SHP77 (cell line): ENCODE measurements around the gene SLCO4A1.
A peak's percentile ranks its signal among the peaks of the same experiment; 100 is the strongest.
"Not testable (repeated sequence)": the region's sequence is repeated elsewhere in the genome, so short reads cannot be mapped to it uniquely, and the experiment has no call there.

Source experiments
- DNase-seq, 2 experiments: peaks; one replicate each; lab custom pipeline; 2025; lab: John Stamatoyannopoulos, UW

The SLCO4A1 gene

GRCh38 chr20:62623488-62624324, 18.6 kb upstream of the SLCO4A1 start:
- DNase-seq: peak; percentile 69 to 84

- peak; percentile 52 to 73 for DNase-seq
Observed at GRCh38 chr20:62624325-62624690, 18.0 kb upstream of the SLCO4A1 start.

GRCh38 chr20:62624719-62625453, 17.4 kb upstream of the SLCO4A1 start:
- no peak for DNase-seq

DNA sequence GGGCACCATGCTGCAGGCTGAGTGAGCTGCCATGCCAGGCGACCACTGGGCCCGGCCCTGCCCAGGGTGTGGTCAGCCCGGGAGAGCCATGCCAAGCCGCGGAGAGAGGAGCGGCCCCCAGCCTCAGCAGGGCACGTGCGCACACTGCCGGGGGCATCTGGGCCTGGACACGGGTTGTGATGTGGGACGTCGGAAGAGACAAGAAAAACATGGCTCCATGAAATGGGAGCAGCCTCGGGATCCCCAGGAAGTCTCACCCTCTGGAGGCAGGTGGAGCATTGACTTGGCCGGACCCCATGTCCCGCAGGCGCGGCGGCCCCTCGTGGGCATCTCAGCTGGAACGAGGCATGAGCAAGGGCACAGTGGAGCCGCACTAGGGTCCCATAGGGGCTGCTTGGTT, 16.8 kb upstream of the SLCO4A1 start:
- no peak for DNase-seq

DNA sequence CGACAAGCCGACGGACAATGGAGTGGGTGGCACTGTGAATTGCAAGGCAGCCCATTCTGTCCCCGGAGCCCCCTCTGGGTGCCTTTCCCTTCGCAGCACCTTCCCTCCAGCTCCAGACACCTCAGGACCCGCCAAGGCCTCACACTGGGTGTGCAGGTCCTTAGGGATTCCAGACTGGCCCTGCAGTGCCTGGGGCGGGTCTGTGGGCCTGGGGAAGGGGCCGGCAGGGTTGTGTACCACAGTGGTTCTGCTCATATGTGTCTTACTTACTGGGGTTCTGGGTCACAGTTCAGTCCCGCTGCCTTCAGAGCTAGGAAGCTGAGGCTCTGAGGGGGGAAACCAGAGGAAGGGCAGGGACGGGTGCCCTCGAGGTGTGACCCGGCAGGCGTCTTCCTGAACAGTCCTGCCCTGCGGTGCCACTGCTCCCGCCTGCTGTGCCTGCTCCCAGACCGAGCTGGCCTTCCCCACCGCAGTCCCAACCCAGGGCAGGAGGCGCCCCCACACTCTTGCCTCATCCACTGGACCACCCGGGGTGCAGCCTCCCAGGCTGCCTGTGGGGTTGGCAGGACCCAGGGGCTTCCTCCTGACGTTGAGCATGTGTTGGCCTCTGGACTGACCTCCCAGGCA, 16.3 kb upstream of the SLCO4A1 start:
- DNase-seq: no peak

DNA sequence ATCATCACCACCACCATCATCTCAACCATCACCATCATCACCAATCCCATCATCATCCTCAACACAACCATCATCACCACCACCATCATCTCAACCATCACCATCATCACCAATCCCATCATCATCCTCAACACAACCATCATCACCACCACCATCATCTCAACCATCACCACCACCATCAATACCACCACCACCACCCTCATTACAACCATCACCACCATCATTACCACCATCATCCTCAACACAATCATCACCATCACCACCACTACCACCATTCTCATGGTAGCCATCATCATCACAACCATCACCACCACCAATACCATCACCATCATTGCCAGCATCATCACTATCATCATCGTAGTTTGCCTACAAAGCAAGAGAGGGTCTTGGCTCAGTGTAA, 14.9 kb upstream of the SLCO4A1 start:
- not testable (repeated sequence) for DNase-seq

DNA sequence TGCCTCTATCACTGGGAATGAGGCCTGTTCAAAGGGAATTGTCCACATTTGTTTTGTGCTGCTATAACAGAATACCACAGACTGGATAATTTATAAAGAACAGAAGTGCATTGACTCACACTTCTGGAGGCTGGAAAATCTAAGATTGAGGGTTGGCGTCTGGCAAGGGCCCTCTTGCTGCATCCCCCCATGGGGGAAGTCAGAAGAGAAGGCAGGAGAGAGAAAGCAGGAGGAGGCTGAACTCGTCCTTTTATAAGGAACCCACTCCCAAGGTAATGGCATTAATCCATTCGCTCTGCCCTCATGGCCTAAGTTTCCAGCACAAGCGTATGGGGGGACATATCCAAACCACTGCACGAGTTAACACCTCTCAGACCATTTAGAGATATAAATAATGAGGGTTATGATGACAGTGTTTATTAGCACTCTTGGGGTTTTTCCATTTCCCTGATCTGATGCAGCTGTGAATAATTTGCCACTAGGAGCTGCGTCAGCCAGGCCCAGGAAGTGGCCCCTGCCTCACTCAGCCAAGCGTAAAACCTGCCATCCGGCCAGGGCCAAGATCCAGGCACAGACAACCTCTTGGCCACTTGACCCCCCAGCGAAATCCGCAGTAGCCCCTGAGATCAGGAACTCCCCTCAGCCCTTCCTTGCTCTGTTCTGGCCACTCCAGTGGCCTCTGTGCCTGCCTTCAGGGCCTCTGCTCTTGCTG, 14.2 kb upstream of the SLCO4A1 start:
- DNase-seq: no peak

DNA sequence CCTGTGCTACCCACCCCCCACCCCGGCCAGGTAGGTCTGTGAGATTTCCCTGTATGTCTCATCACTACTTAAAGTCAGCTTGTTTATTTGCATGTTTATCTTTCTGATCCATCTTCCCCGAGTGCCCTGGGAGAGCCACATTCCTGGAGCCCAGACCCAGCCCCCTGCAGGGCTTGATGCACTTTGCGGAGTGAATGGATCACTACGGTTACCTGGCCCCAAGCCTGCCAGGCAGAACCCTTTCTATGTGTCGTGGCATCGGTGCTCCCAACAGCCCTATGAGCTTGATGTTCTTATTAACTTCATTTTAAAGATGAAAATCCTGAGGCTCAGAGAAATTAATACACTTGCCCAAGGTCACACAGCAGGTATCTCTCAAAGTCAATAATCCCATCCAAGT, 13.6 kb upstream of the SLCO4A1 start:
- no peak for DNase-seq

DNA sequence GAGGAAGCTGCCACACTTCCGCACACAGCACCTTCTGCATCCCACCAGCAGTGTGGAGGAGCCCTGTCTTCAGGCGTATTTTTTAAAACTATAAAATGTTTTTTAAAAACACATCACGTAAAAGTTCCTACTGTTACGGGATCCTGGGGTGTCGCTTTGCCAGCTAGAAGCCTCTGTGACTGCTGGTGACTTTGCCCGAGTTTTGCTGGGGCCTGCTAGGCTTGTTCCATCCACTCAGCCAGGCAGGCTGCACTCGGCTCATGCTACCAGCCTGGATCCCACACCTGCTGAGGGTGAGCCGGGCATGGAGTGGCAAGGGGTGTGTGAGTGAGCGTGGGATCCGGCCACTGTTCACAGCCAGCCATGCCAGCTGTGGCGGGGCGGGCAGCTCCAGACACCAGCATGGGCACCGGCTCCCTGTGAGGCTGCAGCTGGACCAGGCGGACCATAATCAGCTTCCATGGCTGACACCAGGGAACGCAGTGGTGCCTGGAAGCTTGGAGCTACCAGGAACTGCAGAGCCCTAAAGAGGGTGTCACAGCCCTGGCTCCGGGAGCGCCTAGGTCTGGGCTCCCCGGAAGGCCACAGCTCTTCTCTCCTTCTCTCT, 12.3 kb upstream of the SLCO4A1 start:
- no peak for DNase-seq

- peak in 1 of 2 experiments; percentile 37 for DNase-seq
Observed at GRCh38 chr20:62631336-62632308, 10.7 kb upstream of the SLCO4A1 start.

- DNase-seq: no peak
Observed at GRCh38 chr20:62632575-62633090, 9.7 kb upstream of the SLCO4A1 start.

GRCh38 chr20:62633598-62634329, 8.5 kb upstream of the SLCO4A1 start:
- DNase-seq: no peak

DNA sequence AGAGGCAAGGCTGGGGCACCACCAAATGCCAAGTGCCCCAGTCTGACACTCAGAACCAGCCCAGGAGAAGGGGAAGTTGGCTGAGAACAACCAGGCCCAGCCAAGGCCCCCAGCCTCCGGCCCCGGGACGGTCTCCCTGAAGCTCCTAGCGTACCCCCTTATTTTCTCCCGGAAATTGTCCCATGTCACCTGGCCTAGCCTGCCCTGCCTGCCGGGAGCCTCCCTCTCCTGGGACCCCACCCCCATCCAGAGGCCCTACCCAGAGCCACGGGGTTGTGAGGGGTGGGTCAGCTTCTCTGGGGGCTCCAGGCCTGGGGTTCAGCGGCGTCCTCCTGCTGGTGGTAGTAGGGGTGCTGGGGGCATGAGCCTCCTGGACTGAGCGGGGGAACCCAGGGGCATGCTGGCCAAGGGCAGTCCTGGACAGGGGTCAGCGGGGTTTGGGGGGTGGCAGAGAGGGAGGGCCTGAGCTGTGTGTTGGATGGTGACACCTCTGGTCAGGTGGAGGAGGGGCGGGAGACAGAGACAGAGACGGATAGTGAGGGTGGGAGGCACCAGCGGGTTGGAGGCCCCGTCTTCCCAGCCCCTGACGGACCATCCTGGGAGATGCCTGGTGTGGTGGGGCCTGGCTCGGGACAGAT, 7.9 kb upstream of the SLCO4A1 start:
- no peak for DNase-seq

GRCh38 chr20:62635232-62635631, 7.1 kb upstream of the SLCO4A1 start:
- no peak for DNase-seq

GRCh38 chr20:62635852-62636251, 6.5 kb upstream of the SLCO4A1 start:
- no peak for DNase-seq

GRCh38 chr20:62636446-62636845, 5.9 kb upstream of the SLCO4A1 start:
- DNase-seq: no peak

DNA sequence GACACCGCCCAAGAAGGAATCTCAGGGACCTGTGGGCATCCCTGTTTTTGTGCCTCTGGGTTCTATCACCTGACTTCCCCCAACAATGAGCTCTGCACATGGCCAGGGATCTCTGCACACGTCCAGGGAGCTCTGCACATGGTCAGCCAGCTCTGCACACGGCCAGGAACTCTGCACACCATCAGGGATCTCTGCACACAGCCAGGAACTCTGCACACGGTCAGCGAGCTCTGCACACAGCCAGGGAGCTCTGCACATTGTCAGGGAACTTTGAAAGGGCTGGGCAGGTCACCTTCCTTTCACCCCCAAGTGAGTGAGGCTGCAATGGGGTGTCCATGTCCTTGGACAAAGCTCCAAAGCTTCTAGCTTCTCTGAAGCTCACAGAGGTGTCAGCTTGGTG, 5.2 kb upstream of the SLCO4A1 start:
- no peak for DNase-seq

DNA sequence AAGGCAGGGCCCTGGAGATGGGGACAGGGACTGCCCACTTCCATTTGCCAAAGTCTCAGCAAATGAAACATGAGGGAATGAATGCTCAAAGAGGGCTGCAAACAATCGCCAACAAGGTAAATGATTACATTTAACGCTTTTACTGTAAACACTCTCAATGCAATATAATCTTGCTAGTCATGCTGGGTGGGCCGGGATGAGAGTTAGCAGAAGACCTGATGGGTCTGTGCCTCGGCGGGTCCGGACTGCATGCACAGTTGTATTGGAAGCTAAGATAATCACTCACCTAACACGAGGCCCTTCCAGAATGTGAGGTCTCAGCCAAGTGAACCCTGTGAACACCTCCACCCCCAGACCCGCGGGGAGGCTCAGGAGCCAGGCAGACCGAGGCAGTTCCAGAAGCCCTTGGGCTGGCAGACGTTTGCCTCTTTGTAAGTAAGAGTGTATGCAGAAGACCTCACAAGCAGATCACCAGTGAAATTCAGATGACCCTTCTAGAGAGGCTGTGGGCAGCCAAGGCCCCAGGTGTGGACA, 4.7 kb upstream of the SLCO4A1 start:
- no peak for DNase-seq

DNA sequence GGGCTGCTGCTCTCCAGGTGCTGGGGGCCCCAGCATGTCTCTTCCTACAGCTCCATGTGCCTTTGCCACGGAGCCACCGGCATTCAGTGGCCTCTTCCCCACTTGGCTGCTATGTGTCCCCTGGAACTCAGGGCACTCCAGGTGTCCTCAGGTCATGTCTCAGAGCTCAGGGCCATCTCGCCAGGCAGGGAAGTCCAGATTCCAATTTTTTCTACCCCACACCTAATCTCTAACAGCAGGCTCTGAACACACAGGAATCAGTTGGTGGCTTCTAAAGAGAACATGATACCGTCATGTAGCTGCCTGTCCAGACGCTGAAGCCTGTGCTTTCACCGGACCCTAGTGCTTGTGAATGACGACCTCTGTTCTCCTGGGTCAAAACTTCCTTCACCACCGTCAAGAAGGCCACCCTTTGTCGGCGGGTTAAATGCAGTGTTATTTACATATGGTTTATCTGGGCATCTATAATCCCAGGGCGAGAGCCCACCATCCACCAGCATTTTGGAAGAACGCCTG, 4.2 kb upstream of the SLCO4A1 start:
- DNase-seq: no peak
